ENCODE data around the gene FANCL.
"Not testable (repeated sequence)": the region's sequence is repeated elsewhere in the genome, so short reads cannot be mapped to it uniquely, and the experiment has no call there.

Gene FANCL

GRCh38 chr2:58240670-58241545 is at the start of gene FANCL:
TSS of gene FANCL (minus strand) at chr2:58241325. CDS start at chr2:58241313, 12 bp downstream.
- DNase-seq (ENCODE audit: low read depth in 1 of 2, low spot score in 1 of 2), result peak; percentile 55 to 65

DNA sequence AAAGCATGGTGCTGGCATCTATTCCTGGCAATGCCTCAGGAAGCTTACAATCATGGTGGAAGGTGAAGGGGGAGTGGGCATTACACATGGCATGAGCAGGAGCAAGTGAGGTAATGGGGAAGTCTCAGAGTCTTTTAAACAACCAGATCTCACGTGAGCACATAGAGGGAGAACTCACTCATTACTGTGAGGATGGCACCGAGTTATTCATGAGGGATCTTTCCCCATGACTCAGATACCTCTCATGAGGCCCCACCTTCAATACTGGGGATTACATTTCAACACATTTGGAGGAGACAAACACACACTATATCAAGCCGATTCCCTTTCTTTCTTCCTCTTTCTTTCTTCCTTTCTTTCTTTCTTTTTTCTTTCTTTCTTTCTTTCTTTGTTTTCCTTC is 47.9 kb upstream of the FANCL start:
- no peak for DNase-seq (ENCODE audit: low read depth in 1 of 2, low spot score in 1 of 2)

GRCh38 chr2:58283931-58284330 is 42.8 kb upstream of the FANCL start:
- no peak for DNase-seq (ENCODE audit: low read depth in 1 of 2, low spot score in 1 of 2)

DNA sequence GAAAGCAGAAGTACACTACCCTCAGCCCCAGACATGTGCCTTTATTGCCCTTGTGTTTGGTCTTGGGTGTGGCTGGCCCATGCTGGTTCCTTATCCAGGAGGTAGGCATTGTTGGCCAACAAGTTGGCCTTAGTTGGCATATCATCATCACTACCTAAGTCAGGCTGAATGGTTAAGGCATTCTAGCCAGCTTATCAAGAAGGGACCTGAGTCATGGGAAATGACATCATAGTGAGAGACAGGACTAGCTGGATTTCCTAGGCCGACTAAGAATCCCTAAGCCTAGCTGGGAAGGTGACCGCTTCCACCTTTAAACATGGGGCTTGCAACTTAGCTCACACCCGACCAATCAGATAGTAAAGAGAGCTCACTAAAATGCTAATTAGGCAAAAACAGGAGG is 34.0 kb upstream of the FANCL start:
- not testable (repeated sequence) for DNase-seq (ENCODE audit: low read depth in 1 of 2, low spot score in 1 of 2)

DNA sequence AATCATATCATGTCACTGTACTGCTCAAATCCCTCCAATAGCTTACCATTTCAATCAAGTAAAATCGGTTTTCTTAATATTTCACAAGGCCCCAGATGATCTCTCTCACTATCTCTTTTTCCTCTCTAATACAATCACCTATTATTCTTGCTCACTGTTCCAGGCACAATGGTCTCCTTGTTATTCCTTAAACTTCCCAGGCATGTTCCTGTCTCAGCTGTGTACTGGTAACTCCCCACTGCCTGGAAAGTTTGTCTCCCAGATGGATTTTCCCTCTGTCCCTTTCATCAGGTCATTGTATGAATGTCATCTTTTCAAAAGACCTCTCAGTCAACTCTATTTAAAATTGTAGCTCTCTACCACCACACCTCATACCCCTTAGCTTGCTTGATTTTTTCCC is 30.7 kb upstream of the FANCL start:
- no peak for DNase-seq (ENCODE audit: low read depth in 1 of 2, low spot score in 1 of 2)

DNA sequence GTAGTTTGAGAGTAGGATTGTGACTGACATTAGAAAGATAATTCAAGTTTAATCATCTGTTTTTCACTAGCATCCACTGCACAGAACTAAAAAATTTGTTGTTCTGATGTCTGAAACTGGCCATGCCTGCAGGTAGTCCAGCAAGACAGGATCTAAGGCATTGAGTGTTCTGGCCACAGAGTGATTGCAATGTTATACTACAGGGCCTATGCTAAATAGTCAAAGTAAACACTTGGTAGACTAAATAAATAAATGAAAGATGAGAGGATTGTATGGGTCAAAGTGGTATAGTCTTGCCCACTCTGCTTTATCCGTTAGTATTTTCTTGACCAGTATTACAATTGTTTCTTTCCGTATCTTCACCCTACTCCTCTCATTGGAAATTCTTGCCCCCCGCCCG is 27.6 kb upstream of the FANCL start:
- no peak for DNase-seq (ENCODE audit: low read depth in 1 of 2, low spot score in 1 of 2)

DNA sequence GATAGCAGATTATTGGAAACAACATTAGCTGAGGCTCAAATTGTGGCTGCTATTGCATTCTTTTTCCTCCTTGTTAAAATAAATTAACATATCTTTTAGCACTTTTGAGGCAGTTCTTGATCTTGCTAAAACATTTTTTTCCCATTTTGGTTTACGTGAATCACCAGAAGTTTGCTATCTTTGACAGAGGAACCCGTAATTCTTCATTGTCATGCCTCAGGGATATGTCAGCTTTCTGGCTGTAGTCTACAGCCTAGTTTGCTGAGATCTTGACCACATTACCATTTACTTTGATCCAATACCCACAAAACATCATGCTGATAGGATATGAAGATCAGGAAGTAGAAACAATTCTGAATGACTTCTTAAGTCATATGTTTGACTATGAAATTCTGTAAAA is 25.1 kb upstream of the FANCL start:
- no peak for DNase-seq (ENCODE audit: low read depth in 1 of 2, low spot score in 1 of 2)

GRCh38 chr2:58261209-58261608 is 20.1 kb upstream of the FANCL start:
- DNase-seq (ENCODE audit: low read depth in 1 of 2, low spot score in 1 of 2), result no peak

GRCh38 chr2:58258456-58258855 is 17.3 kb upstream of the FANCL start:
- DNase-seq (ENCODE audit: low read depth in 1 of 2, low spot score in 1 of 2), result peak in 1 of 2 donors; percentile 15

DNA sequence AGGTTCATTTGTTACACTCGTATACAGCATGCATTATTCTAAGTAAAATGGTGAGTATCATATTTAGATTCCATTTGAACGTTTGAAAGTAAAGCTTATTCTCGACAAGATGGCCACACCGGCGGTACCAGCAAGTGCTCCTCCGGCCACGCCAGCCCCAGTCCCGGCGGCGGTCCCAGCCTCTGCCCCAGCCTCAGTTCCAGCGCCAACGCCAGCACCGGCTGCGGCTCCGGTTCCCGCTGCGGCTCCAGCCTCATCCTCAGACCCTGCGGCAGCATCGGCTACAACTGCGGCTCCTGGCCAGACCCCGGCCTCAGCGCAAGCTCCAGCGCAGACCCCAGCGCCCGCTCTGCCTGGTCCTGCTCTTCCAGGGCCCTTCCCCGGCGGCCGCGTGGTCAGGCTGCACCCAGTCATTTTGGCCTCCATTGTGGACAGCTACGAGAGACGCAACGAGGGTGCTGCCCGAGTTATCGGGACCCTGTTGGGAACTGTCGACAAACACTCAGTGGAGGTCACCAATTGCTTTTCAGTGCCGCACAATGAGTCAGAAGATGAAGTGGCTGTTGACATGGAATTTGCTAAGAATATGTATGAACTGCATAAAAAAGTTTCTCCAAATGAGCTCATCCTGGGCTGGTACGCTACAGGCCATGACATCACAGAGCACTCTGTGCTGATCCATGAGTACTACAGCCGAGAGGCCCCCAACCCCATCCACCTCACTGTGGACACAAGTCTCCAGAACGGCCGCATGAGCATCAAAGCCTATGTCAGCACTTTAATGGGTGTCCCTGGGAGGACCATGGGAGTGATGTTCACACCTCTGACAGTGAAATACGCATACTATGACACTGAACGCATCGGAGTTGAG is 10.4 kb upstream of the FANCL start:
- not testable (repeated sequence) for DNase-seq (ENCODE audit: low read depth in 1 of 2, low spot score in 1 of 2)

DNA sequence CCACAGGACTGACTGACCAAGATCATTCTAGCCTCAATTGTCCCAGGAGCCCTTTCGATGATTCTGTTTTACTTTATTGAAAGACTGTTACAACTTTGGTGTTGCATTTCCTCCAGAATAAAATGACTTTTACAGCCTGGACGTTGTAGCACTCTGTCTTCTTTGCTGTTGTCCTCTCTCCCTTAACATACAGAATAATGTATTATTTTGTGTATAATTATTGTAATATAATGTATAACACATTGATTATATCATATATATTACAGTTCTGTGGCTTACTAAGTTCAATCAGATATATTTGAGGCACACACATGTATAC is 380 bp upstream of the FANCL start:
- no peak for DNase-seq (ENCODE audit: low read depth in 1 of 2, low spot score in 1 of 2)

GRCh38 chr2:58239243-58239925 is 1.7 kb downstream of the FANCL start:
- DNase-seq (ENCODE audit: low read depth in 1 of 2, low spot score in 1 of 2), result no peak

GRCh38 chr2:58237741-58238140 is 3.4 kb downstream of the FANCL start:
- no peak for DNase-seq (ENCODE audit: low read depth in 1 of 2, low spot score in 1 of 2)

GRCh38 chr2:58235984-58236383 is 5.1 kb downstream of the FANCL start:
- DNase-seq (ENCODE audit: low read depth in 1 of 2, low spot score in 1 of 2), result no peak

- no peak for DNase-seq (ENCODE audit: low read depth in 1 of 2, low spot score in 1 of 2)
These were observed 6.0 kb downstream of the FANCL start for GRCh38 chr2:58235170-58235569.

DNA sequence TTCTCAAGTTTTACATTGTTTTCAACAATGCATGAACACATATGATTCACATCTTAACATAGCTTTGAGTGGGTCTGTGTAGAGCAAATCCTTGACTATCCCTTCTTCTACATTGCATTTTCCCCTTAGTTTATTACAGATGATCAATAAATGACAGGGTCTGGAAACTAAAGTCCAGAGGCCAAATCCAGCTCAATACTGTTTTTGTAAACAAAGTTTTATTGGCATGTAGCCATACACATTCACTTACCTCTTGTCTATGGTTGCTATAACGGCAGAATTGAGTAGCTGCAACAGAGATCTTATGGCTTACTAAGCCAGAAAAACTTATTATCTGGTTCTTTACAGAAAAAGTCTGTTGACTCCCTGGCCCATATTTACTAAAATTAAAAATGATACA is 12.8 kb downstream of the FANCL start:
- DNase-seq (ENCODE audit: low read depth in 1 of 2, low spot score in 1 of 2), result no peak

DNA sequence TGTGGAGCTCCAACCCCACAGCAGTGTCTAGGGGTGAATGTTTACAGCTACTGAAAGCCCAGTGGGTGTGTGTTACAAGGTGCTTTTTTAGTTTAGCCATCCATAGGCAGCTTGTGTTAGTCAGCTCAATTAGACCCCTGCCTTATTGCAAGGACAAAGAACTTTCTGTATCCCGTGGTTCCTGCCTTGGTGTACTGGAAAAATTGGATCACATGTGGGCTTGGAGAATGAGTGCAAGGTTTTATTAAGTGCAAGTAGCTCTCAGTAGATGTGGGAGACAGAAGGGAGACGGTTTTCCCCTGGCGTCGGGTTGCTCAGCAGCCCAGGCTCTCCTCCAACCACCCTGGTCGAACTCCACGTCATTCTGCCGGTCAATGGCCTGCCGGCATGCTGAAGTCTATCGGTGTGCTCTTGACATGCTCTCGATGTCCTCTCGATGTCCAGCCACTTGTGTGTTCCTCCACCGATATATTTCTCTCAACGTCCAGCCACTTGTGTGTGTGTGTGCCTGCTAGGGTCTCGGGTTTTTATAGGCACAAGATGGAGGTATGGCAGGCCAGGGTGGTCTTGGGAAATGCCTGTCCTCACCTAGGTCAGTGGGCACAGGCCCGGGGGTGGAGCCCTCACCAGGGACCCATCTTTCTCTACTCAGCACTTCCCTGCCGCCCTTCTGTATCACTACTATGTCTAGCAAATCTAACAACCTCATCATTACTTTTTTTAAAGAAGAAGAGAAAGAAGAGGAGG is 13.8 kb downstream of the FANCL start:
- no peak for DNase-seq (ENCODE audit: low read depth in 1 of 2, low spot score in 1 of 2)

DNA sequence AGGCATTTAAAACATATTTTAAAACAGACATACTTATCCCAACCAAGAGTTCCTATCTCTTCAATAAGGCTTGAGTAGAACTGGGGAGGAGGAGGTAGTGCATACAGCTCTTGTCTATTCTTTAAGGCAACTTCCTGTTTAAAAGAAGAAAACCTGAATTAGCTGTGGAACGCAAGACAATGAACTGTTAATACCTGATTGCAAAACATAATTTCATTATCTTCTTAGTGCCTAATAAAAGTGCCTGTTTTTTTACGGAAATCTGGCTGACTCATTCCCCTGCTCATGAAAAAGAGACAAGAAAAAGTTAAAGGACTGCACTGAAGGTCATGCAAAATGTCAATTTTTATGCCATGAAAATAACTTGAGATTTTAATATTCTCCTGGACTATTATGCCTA is 19.2 kb downstream of the FANCL start:
- DNase-seq (ENCODE audit: low read depth in 1 of 2, low spot score in 1 of 2), result no peak

DNA sequence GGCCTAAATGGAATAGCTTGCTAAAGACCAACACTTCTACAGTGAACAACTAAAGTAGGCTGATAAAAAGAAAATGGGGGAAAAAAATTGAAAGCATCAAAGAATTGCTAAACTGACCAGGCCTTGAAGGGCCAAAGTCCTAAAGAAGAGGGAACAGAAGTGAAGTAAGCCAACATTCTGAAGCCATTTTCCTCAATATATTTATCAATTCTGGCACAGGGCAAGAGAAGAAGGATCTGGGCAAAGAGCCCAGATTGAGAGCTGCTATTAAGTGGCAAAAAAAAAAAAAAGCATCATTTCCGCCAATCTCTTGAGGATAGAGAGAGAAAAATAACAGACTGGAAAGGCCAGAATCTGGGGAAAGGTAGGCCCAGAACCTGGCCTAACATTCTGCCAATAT is 25.7 kb downstream of the FANCL start:
- DNase-seq (ENCODE audit: low read depth in 1 of 2, low spot score in 1 of 2), result no peak

DNA sequence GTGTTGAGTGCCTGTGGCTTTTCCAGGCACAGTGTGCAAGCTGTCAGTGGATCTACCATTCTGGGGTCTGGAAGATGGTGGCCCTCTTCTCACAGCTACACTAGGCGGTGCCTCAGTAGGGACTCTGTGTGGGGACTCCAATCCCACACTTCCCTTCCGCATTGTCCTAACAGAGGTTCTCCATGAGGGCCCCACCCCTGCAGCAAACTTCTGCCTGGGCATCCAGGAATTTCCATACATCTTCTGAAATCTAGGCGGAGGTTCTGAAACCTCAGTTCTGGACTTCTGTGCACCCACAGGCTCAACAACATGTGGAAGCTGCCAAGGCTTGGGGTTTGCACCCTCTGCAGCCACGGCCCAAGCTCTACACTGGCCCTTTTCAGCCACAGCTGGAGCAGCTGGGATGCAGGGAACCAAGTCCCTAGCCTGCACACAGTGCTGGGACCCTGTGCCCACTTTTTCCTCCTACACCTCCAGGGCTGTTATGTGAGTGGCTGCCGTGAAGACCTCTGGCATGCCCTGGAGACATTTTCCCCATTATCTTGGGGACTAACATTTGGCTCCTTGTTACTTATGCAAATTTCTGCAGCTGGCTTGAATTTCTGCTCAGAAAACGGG is 30.1 kb downstream of the FANCL start:
- DNase-seq (ENCODE audit: low read depth in 1 of 2, low spot score in 1 of 2), result not testable (repeated sequence)

DNA sequence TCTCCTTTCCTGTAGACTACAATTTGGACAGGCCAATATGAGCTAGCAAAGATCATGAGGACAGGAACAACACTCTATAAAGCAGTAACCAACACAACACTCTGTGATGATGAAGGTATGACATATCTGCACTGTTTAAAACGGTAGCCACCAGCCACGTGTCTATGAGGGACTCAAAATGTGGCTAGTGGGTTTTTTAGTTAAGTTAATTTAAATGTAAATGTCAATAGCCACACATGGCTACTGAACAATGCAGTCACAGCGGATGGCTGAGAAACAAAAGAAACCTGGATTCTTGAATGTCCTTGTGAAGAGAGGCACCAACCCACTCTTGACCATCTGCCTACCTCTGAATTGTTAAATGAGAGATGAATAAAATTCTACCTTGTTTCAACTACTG is 33.9 kb downstream of the FANCL start:
- no peak for DNase-seq (ENCODE audit: low read depth in 1 of 2, low spot score in 1 of 2)

Data from activated CD4-positive, alpha-beta T cell treated with anti-CD3 and anti-CD28 coated beads, Interleukin-2, amount 50 U/mL, for 24 hours (primary cell).